ENCODE results near the gene THSD4. TPM values are rescaled to one million over a fixed set of nuclear protein-coding genes. Genes with fewer than 3 reads are reported as not detected.

THSD4 gene
- total RNA-seq, 2 experiments from 2014 or later = not detected

- no peak for TF ChIP-seq EZH2phosphoT487 (IDR thresholded peaks at IDR 0.05; ENCODE audit: borderline replicate concordance, low read depth, low read length)
- TF ChIP-seq, protein P1, sequence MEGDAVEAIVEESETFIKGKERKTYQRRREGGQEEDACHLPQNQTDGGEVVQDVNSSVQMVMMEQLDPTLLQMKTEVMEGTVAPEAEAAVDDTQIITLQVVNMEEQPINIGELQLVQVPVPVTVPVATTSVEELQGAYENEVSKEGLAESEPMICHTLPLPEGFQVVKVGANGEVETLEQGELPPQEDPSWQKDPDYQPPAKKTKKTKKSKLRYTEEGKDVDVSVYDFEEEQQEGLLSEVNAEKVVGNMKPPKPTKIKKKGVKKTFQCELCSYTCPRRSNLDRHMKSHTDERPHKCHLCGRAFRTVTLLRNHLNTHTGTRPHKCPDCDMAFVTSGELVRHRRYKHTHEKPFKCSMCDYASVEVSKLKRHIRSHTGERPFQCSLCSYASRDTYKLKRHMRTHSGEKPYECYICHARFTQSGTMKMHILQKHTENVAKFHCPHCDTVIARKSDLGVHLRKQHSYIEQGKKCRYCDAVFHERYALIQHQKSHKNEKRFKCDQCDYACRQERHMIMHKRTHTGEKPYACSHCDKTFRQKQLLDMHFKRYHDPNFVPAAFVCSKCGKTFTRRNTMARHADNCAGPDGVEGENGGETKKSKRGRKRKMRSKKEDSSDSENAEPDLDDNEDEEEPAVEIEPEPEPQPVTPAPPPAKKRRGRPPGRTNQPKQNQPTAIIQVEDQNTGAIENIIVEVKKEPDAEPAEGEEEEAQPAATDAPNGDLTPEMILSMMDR (conservative IDR thresholded peaks at IDR 0.05; ENCODE audit: low read length) = no peak
- Histone ChIP-seq H3K79me2 (ENCODE audit: insufficient read depth, low read depth, low read length) (no peaks in the 10 kb centered on the region), H2AFZ (ENCODE audit: low read length) (no peak overlapping the region), H3K9me2 (ENCODE audit: insufficient read depth, low read length) (no peaks in the 10 kb centered on the region), H4K20me1 (ENCODE audit: insufficient read depth, low read length) (no peaks in the 10 kb centered on the region), H3K4me3 (ENCODE audit: low read depth, low read length, poor library complexity, severe bottlenecking) (no peak overlapping the region), H3K27ac (ENCODE audit: low read depth, low read length, poor library complexity, severe bottlenecking) (no peak overlapping the region), H3K4me2 (ENCODE audit: low read length) (no peak overlapping the region), H3K9me3 (ENCODE audit: low read length) (no peaks in the 10 kb centered on the region), H3K4me1 (ENCODE audit: insufficient read depth, low read length, poor library complexity, severe bottlenecking) (no peaks in the 10 kb centered on the region), H3K36me3 (ENCODE audit: insufficient read depth, low read length) (no peaks in the 10 kb centered on the region)
- ChIA-PET POLR2A (interaction anchor here (1.0 kb wide), 1 partner anchor 8 kb away, joined by 4 read pairs; no protein-coding TSS in a partner anchor), CTCF (ENCODE audit: unreplicated experiment) (no interaction called here)
- intact Hi-C loops (cut with micrococcal nuclease; ENCODE audit: unreplicated experiment) = loop anchor here (5.0 to 10.0 kb wide), 3 partner anchors 205 to 475 kb away; no protein-coding TSS in a partner anchor
- BruUV-seq (replicated peaks) = no TSS peak
- DNase-seq (ENCODE audit: low spot score) = no peak
Measured at GRCh38 chr15:71449956-71450355, 334.7 kb downstream of the THSD4 start.

- H4K20me1 ChIP-seq (ENCODE audit: insufficient read depth, low read length) = no peaks in the 10 kb centered on the region
- TF ChIP-seq, protein P1 (conservative IDR thresholded peaks at IDR 0.05; ENCODE audit: low read length) = no peak
- no peak for TF ChIP-seq EZH2phosphoT487 (IDR thresholded peaks at IDR 0.05; ENCODE audit: borderline replicate concordance, low read depth, low read length)
- no TSS peak for BruUV-seq (replicated peaks)
- no peak overlapping the region for H3K4me3 ChIP-seq (ENCODE audit: low read depth, low read length, poor library complexity, severe bottlenecking)
- ChIA-PET POLR2A (no interaction called here), CTCF (ENCODE audit: unreplicated experiment) (no interaction called here)
- H3K4me1 ChIP-seq (ENCODE audit: insufficient read depth, low read length, poor library complexity, severe bottlenecking) = no peaks in the 10 kb centered on the region
- no peak overlapping the region for H2AFZ ChIP-seq (ENCODE audit: low read length)
- no peak overlapping the region for H3K4me2 ChIP-seq (ENCODE audit: low read length)
- H3K36me3 ChIP-seq (ENCODE audit: insufficient read depth, low read length) = no peaks in the 10 kb centered on the region
- DNase-seq (ENCODE audit: low spot score) = no peak
- H3K27ac ChIP-seq (ENCODE audit: low read depth, low read length, poor library complexity, severe bottlenecking) = no peak overlapping the region
- no peaks in the 10 kb centered on the region for H3K9me2 ChIP-seq (ENCODE audit: insufficient read depth, low read length)
- H3K79me2 ChIP-seq (ENCODE audit: insufficient read depth, low read depth, low read length) = no peaks in the 10 kb centered on the region
- no peaks in the 10 kb centered on the region for H3K9me3 ChIP-seq (ENCODE audit: low read length)
- intact Hi-C loops (cut with micrococcal nuclease; ENCODE audit: unreplicated experiment) = no loop called here
Measured at GRCh38 chr15:71451130-71451529, 335.9 kb downstream of the THSD4 start.

- Histone ChIP-seq H3K4me2 (ENCODE audit: low read length) (no peak overlapping the region), H3K9me3 (ENCODE audit: low read length) (no peaks in the 10 kb centered on the region), H3K36me3 (ENCODE audit: insufficient read depth, low read length) (no peaks in the 10 kb centered on the region), H3K27ac (ENCODE audit: low read depth, low read length, poor library complexity, severe bottlenecking) (no peak overlapping the region), H3K4me3 (ENCODE audit: low read depth, low read length, poor library complexity, severe bottlenecking) (no peak overlapping the region), H2AFZ (ENCODE audit: low read length) (no peak overlapping the region), H3K4me1 (ENCODE audit: insufficient read depth, low read length, poor library complexity, severe bottlenecking) (no peaks in the 10 kb centered on the region), H3K79me2 (ENCODE audit: insufficient read depth, low read depth, low read length) (no peaks in the 10 kb centered on the region), H3K9me2 (ENCODE audit: insufficient read depth, low read length) (no peaks in the 10 kb centered on the region), H4K20me1 (ENCODE audit: insufficient read depth, low read length) (no peaks in the 10 kb centered on the region)
- BruUV-seq (replicated peaks) = no TSS peak
- POLR2A ChIA-PET = no interaction called here
- CTCF ChIA-PET (ENCODE audit: unreplicated experiment) = no interaction called here
- TF ChIP-seq, protein P1 (conservative IDR thresholded peaks at IDR 0.05; ENCODE audit: low read length) = no peak
- TF ChIP-seq EZH2phosphoT487 (IDR thresholded peaks at IDR 0.05; ENCODE audit: borderline replicate concordance, low read depth, low read length) = no peak
- no peak for DNase-seq (ENCODE audit: low spot score)
- intact Hi-C loops (cut with micrococcal nuclease; ENCODE audit: unreplicated experiment) = no loop called here
Measured at GRCh38 chr15:71452893-71453292, 337.6 kb downstream of the THSD4 start.
